GM12878 (cell line): ENCODE data around the gene ZNF385D. TPM values are rescaled to one million over a fixed set of nuclear protein-coding genes. Genes with fewer than 3 reads are reported as not detected.

Source experiments
- ATAC-seq: fragments of 200-7000 bp; cut with Tn5 transposase; 3 replicates; pipeline ENCODE4 v1.9.1; 2020; ENCODE audit warnings: mild to moderate bottlenecking, moderate library complexity
- BruUV-seq: library from RNA; stranded (reverse); fragments of 400-500 nt; replicated peaks from 2 replicates; lab custom pipeline; 2021; lab: Mats Ljungman, UMichigan
- CTCF ChIA-PET: fragments of 300-600 bp; sonication (Branson Sonifier 250); formaldehyde crosslinking; extraction: SDS; loops from one replicate; lab custom pipeline; 2021; ENCODE audit warnings: inconsistent platforms; lab: Yijun Ruan, JAX
- POLR2A ChIA-PET: fragments of 350-600 bp; formaldehyde crosslinking; extraction: SDS; loops from one replicate; lab custom pipeline; 2021; ENCODE audit warnings: inconsistent platforms; lab: Charles Lee
- RAD21 ChIA-PET: fragments of 300-600 bp; sonication (Branson Sonifier 250); formaldehyde crosslinking; loops from one replicate; lab custom pipeline; 2023; ENCODE audit warnings: antibody characterized with exemption; ENCODE audit not compliant: unreplicated experiment; lab: Charles Lee
- SMC1A ChIA-PET: fragments of 300-600 bp; sonication (Branson Sonifier 250); formaldehyde crosslinking; loops from one replicate; lab custom pipeline; 2023; ENCODE audit not compliant: unreplicated experiment, uncharacterized antibody; lab: Charles Lee
- DNase-seq: peaks from one replicate; pipeline ENCODE4 v3.0.0-alpha.2; 2011; ENCODE audit warnings: low read depth, low spot score
- FAIRE-seq: peaks from 3 replicates; lab custom pipeline; 2011; peaks lifted over from hg19 to GRCh38; lab: Jason Lieb, UNC
- H2AFZ ChIP-seq: 2 replicates; pipeline ENCODE4 v1.6.0; 2011; ENCODE audit warnings: low read depth, low read length, control low read depth; ENCODE audit not compliant: control insufficient read depth
- H3K27ac ChIP-seq: 2 replicates; pipeline ENCODE4 v1.5.1; 2011; ENCODE audit warnings: control low read depth; ENCODE audit not compliant: control insufficient read depth, insufficient read depth
- H3K27me3 ChIP-seq, 2 experiments: replicated peaks in 1 of 2; 2 replicates each; pipeline versions ENCODE4 v1.6.0 to v1.6.1; 2011; ENCODE audit warnings: low read length in 1 of 2; ENCODE audit not compliant: control insufficient read depth in 2 of 2, insufficient read depth in 2 of 2
- H3K36me3 ChIP-seq, 2 experiments: 2 replicates each; pipeline ENCODE4 v1.5.1; 2011; ENCODE audit warnings: low read length in 1 of 2; ENCODE audit not compliant: control insufficient read depth in 2 of 2, insufficient read depth in 2 of 2
- H3K4me1 ChIP-seq: 2 replicates; pipeline ENCODE4 v1.6.1; 2011; ENCODE audit warnings: mild to moderate bottlenecking, low read length, moderate library complexity, mixed read lengths; ENCODE audit not compliant: control insufficient read depth, insufficient read depth
- H3K4me2 ChIP-seq: 2 replicates; pipeline ENCODE4 v1.6.0; 2011; ENCODE audit warnings: control low read depth; ENCODE audit not compliant: control insufficient read depth, insufficient read depth
- H3K4me3 ChIP-seq: fragments of 200-600 bp; sonication (generic); 2 replicates; pipeline ENCODE4 v1.5.1; 2016
- H3K79me2 ChIP-seq: 2 replicates; pipeline ENCODE4 v1.6.0; 2011; ENCODE audit warnings: low read length; ENCODE audit not compliant: control insufficient read depth, insufficient read depth
- H3K9ac ChIP-seq: 2 replicates; pipeline ENCODE4 v1.8.0; 2011; ENCODE audit warnings: low read length, control low read depth, mixed read lengths; ENCODE audit not compliant: control insufficient read depth, insufficient read depth
- H3K9me3 ChIP-seq: replicated peaks from 3 replicates; pipeline ENCODE4 v1.5.1; 2011; ENCODE audit warnings: mild to moderate bottlenecking, low read length; ENCODE audit not compliant: control insufficient read depth, insufficient read depth
- H4K20me1 ChIP-seq: 2 replicates; pipeline ENCODE4 v1.6.0; 2011; ENCODE audit not compliant: control insufficient read depth, insufficient read depth
- BACH1 ChIP-seq: fragments of 450-650 bp; IDR thresholded peaks from 2 replicates; pipeline ENCODE4 v1.6.1; 2017; ENCODE audit warnings: mild to moderate bottlenecking, borderline replicate concordance
- BRCA1 ChIP-seq: IDR thresholded peaks from 2 replicates; pipeline ENCODE4 v1.6.1; 2011; ENCODE audit warnings: low read depth, low read length, improper control_type of control experiment
- CBX5 ChIP-seq: sonication (generic); IDR thresholded peaks from 2 replicates; pipeline ENCODE4 v1.6.1; 2016; ENCODE audit warnings: low read depth, moderate library complexity, mild to moderate bottlenecking, inconsistent platforms
- ESRRA ChIP-seq: IDR thresholded peaks from 2 replicates; pipeline ENCODE4 v1.6.1; 2012; ENCODE audit warnings: mild to moderate bottlenecking, low read length, improper control_type of control experiment
- NR2F1 ChIP-seq: fragments of 450-650 bp; conservative IDR thresholded peaks from 2 replicates; pipeline ENCODE4 v1.6.1; 2017; ENCODE audit warnings: mild to moderate bottlenecking
- PML ChIP-seq: IDR thresholded peaks from 2 replicates; pipeline ENCODE4 v1.6.1; 2012; ENCODE audit warnings: low read length, inconsistent platforms
- PRDM15 ChIP-seq: fragments of 450-650 bp; formaldehyde crosslinking; IDR thresholded peaks from 2 replicates; pipeline ENCODE4 v1.4.0; 2020; ENCODE audit warnings: mild to moderate bottlenecking, moderate library complexity
- RAD21 ChIP-seq: IDR thresholded peaks from 2 replicates; pipeline ENCODE4 v1.6.1; 2011; ENCODE audit warnings: mild to moderate bottlenecking, low read depth, low read length, moderate library complexity; ENCODE audit not compliant: insufficient read depth
- STAT1 ChIP-seq: fragments of 450-650 bp; conservative IDR thresholded peaks from 2 replicates; pipeline ENCODE4 v1.6.1; 2014; ENCODE audit warnings: antibody characterized with exemption, mild to moderate bottlenecking
- TCF3 ChIP-seq: IDR thresholded peaks from 2 replicates; pipeline ENCODE4 v1.6.1; 2012; ENCODE audit warnings: low read depth, mild to moderate bottlenecking, low read length, borderline replicate concordance; ENCODE audit not compliant: insufficient read depth
- ZNF274 ChIP-seq: IDR thresholded peaks from one replicate; pipeline ENCODE4 v1.8.0; 2011; ENCODE audit not compliant: insufficient read length, insufficient read depth
- ZNF384 ChIP-seq: IDR thresholded peaks from 2 replicates; pipeline ENCODE4 v1.6.1; 2012; ENCODE audit warnings: low read depth, mild to moderate bottlenecking, low read length, improper control_type of control experiment, borderline replicate concordance
- WGBS: methylation state at CpG from one replicate; pipeline ENCODE4 v1.1.6; 2016; ENCODE audit warnings: low lambda C conversion rate; ENCODE audit not compliant: insufficient replicate concordance, insufficient coverage; ENCODE audit errors: missing lambda C conversion rate; 5-methylcytosine and 5-hydroxymethylcytosine counted together
- in situ Hi-C: fragments of 300-500 bp; cut with MboI; formaldehyde crosslinking; loops from 9 replicates; pipeline ENCODE4 v1.14.3; 2018; ENCODE audit warnings: mixed read lengths
- intact Hi-C: fragments of 100-400 bp; cut with micrococcal nuclease; formaldehyde crosslinking; loops from one replicate; pipeline ENCODE4 v1.14.2; 2022; ENCODE audit not compliant: unreplicated experiment
- polyA plus RNA-seq, 11 experiments: library from polyadenylated mRNA; depleted of rRNA in 4 of 11; unstranded in 6 of 11; stranded (reverse) in 5 of 11; fragments of >200 nt; fragmentation: Nextera tagmentation in 4 of 11; fragmentation: Illumina TruSeq in 1 of 11; extraction: Ambion mirVana in 4 of 11; extraction: Trizol in 1 of 11; gene quantifications; 1 replicate in 1 of 11; 2 replicates in 10 of 11; pipeline versions ENCODE4 v1.2.1 to v1.2.3, GENCODE V29; 2011 to 2016; ENCODE audit warnings: inconsistent platforms in 2 of 11, missing spikeins in 2 of 11, low read depth in 1 of 11
- total RNA-seq, 4 experiments: library from RNA; depleted of rRNA in 3 of 4; stranded (reverse); fragments of >200 nt in 3 of 4; fragmentation: Illumina TruSeq in 1 of 4; extraction: Trizol in 1 of 4; gene quantifications; 2 replicates each; pipeline versions ENCODE4 v1.2.1 to v1.2.3, GENCODE V29; 2013 to 2021
- TF ChIP-seq, protein P1 (sequence below): IDR thresholded peaks from 2 replicates; pipeline ENCODE4 v1.6.1; 2011; ENCODE audit warnings: mild to moderate bottlenecking, low read depth, low read length, moderate library complexity; ENCODE audit not compliant: insufficient replicate concordance
- TF ChIP-seq, protein P2 (sequence below): fragments of 450-650 bp; IDR thresholded peaks from 2 replicates; pipeline ENCODE4 v1.6.1; 2018; ENCODE audit warnings: mild to moderate bottlenecking, low read depth, moderate library complexity; ENCODE audit not compliant: partially characterized antibody
- TF ChIP-seq, protein P3 (sequence below): fragments of 450-650 bp; IDR thresholded peaks from 2 replicates; pipeline ENCODE4 v1.6.1; 2016; ENCODE audit warnings: mild to moderate bottlenecking

The ZNF385D gene
- total and polyA plus RNA-seq, 10 of the 15 experiments (the other 5 are each of a cell fraction or from before 2014, with no cell fraction given): 0.01 to 0.62 (median 0.18) TPM; not detected in 5

DNA sequence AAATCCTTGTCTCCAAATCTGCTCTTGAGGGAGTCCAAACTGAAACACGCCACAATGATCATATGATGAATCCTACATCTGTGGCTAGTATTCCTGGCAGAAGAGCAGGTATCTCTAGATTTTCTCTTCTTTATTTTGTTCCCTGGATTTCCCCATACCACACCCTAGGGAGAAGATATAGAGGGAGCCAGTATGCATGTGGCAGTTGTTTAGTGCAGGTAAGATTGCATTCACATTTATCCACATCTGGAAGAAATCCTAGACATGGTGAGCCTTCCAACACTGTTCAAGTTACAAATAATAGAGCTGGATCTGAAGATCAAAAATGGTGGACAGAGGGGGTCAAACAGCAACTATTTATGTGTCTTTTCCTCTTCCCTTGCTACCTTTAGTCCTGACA, 316.7 kb downstream of the ZNF385D start:
- in situ Hi-C loops: no loop called here
- no peak for ATAC-seq

More for the DNA sequence above, 316.7 kb downstream of the ZNF385D start:
- WGBS: 35% methylated on average over 1 of the region's 1 CpG
- no peaks in the 10 kb centered on the region for H3K4me1 ChIP-seq
- ChIA-PET RAD21 (interaction anchor here (1.1 kb wide), 1 partner anchor 9 kb away, joined by 3 read pairs; no protein-coding TSS in a partner anchor), CTCF (interaction anchor here (0.7 to 1.1 kb wide), 2 partner anchors 51 to 367 kb away, joined by 3 to 5 read pairs; no protein-coding TSS in a partner anchor), POLR2A (no interaction called here), SMC1A (interaction anchor here (0.6 to 1.3 kb wide), 7 partner anchors 11 to 132 kb away, joined by 3 to 6 read pairs (median 3); no protein-coding TSS in a partner anchor)
- FAIRE-seq: no peak
- H2AFZ ChIP-seq: no peak overlapping the region
- H3K4me3 ChIP-seq: no peak overlapping the region
- intact Hi-C loops: no loop called here
- H3K27ac ChIP-seq: no peak overlapping the region
- H3K79me2 ChIP-seq: no peaks in the 10 kb centered on the region
- no TSS peak for BruUV-seq
- TF ChIP-seq ESRRA (no peak), NR2F1 (no peak), STAT1 (no peak), BRCA1 (no peak), PML (no peak), ZNF384 (no peak), TCF3 (no peak), BACH1 (no peak), ZNF274 (no peak), PRDM15 (no peak), RAD21 (no peak), CBX5 (no peak)
- TF ChIP-seq, protein P1, sequence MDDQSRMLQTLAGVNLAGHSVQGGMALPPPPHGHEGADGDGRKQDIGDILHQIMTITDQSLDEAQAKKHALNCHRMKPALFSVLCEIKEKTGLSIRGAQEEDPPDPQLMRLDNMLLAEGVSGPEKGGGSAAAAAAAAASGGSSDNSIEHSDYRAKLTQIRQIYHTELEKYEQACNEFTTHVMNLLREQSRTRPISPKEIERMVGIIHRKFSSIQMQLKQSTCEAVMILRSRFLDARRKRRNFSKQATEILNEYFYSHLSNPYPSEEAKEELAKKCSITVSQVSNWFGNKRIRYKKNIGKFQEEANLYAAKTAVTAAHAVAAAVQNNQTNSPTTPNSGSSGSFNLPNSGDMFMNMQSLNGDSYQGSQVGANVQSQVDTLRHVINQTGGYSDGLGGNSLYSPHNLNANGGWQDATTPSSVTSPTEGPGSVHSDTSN: no peak
- TF ChIP-seq, protein P2, sequence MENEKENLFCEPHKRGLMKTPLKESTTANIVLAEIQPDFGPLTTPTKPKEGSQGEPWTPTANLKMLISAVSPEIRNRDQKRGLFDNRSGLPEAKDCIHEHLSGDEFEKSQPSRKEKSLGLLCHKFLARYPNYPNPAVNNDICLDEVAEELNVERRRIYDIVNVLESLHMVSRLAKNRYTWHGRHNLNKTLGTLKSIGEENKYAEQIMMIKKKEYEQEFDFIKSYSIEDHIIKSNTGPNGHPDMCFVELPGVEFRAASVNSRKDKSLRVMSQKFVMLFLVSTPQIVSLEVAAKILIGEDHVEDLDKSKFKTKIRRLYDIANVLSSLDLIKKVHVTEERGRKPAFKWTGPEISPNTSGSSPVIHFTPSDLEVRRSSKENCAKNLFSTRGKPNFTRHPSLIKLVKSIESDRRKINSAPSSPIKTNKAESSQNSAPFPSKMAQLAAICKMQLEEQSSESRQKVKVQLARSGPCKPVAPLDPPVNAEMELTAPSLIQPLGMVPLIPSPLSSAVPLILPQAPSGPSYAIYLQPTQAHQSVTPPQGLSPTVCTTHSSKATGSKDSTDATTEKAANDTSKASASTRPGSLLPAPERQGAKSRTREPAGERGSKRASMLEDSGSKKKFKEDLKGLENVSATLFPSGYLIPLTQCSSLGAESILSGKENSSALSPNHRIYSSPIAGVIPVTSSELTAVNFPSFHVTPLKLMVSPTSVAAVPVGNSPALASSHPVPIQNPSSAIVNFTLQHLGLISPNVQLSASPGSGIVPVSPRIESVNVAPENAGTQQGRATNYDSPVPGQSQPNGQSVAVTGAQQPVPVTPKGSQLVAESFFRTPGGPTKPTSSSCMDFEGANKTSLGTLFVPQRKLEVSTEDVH: no peak
- TF ChIP-seq, protein P3, sequence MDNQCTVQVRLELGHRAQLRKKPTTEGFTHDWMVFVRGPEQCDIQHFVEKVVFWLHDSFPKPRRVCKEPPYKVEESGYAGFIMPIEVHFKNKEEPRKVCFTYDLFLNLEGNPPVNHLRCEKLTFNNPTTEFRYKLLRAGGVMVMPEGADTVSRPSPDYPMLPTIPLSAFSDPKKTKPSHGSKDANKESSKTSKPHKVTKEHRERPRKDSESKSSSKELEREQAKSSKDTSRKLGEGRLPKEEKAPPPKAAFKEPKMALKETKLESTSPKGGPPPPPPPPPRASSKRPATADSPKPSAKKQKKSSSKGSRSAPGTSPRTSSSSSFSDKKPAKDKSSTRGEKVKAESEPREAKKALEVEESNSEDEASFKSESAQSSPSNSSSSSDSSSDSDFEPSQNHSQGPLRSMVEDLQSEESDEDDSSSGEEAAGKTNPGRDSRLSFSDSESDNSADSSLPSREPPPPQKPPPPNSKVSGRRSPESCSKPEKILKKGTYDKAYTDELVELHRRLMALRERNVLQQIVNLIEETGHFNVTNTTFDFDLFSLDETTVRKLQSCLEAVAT: no peak
- no peaks in the 10 kb centered on the region for H3K9me3 ChIP-seq
- no peak overlapping the region for H3K4me2 ChIP-seq
- no peaks in the 10 kb centered on the region for H3K36me3 ChIP-seq
- DNase-seq: no peak
- no peaks in the 10 kb centered on the region for H3K27me3 ChIP-seq
- no peak overlapping the region for H3K9ac ChIP-seq
- no peaks in the 10 kb centered on the region for H4K20me1 ChIP-seq
